HG03045 (cell line): ENCODE results near the gene NCAN.
"Not testable (repeated sequence)": the region's sequence is repeated elsewhere in the genome, so short reads cannot be mapped to it uniquely, and the experiment has no call there.

Source experiments
- ATAC-seq: cut with Tn5 transposase; IDR thresholded peaks from one replicate; pipeline ENCODE4 v1.9.1; 2021; ENCODE audit warnings: mild to moderate bottlenecking, moderate library complexity; ENCODE audit not compliant: unreplicated experiment

Gene NCAN

GRCh38 chr19:19192910-19193423 lies 18.8 kb upstream of the NCAN start:
- ATAC-seq = no peak

GRCh38 chr19:19193926-19194325 lies 17.8 kb upstream of the NCAN start:
- no peak for ATAC-seq

- ATAC-seq = no peak
Measured at GRCh38 chr19:19201697-19202630, 9.8 kb upstream of the NCAN start.

GRCh38 chr19:19202707-19203011 lies 9.1 kb upstream of the NCAN start:
- no peak for ATAC-seq

- peak; percentile 59 for ATAC-seq
Measured at GRCh38 chr19:19203012-19203856, 8.5 kb upstream of the NCAN start, which contains the start of gene NR2C2AP. TSS of gene NR2C2AP (minus strand) at chr19:19203414. CDS start at chr19:19203060, 354 bp downstream.

- ATAC-seq = no peak
Measured at GRCh38 chr19:19204181-19204580, 7.6 kb upstream of the NCAN start.

GRCh38 chr19:19205416-19206410 lies 6.0 kb upstream of the NCAN start:
- ATAC-seq = no peak

- ATAC-seq = no peak
Measured at GRCh38 chr19:19206938-19207337, 4.8 kb upstream of the NCAN start.

- ATAC-seq = no peak
Measured at GRCh38 chr19:19207637-19208572, 3.9 kb upstream of the NCAN start.

- ATAC-seq = no peak
Measured at GRCh38 chr19:19209372-19209771, 2.4 kb upstream of the NCAN start.

- no peak for ATAC-seq
Measured at GRCh38 chr19:19212916-19213315, 1.2 kb downstream of the NCAN start.

GRCh38 chr19:19213426-19214158 lies 1.8 kb downstream of the NCAN start:
- no peak for ATAC-seq

GRCh38 chr19:19214159-19214490 lies 2.4 kb downstream of the NCAN start:
- ATAC-seq = no peak

- no peak for ATAC-seq
Measured at GRCh38 chr19:19214892-19215291, 3.1 kb downstream of the NCAN start.

GRCh38 chr19:19215792-19216191 lies 4.0 kb downstream of the NCAN start:
- no peak for ATAC-seq

- ATAC-seq = no peak
Measured at GRCh38 chr19:19217099-19217498, 5.3 kb downstream of the NCAN start.

- ATAC-seq = no peak
Measured at GRCh38 chr19:19218911-19219310, 7.2 kb downstream of the NCAN start.

GRCh38 chr19:19221000-19221399 lies 9.2 kb downstream of the NCAN start:
- ATAC-seq = not testable (repeated sequence)

GRCh38 chr19:19223060-19223459 lies 11.3 kb downstream of the NCAN start:
- no peak for ATAC-seq
